Keratinocyte (primary cell): ENCODE measurements around the gene CCDC85C. TPM values are rescaled to one million over a fixed set of nuclear protein-coding genes. Genes with fewer than 3 reads are reported as not detected.
A peak's percentile ranks its signal among the peaks of the same experiment; 100 is the strongest.

Source experiments
- DNase-seq: peaks from one replicate; pipeline ENCODE4 v3.0.0-alpha.2; 2011; ENCODE audit warnings: low read depth, missing footprints, low spot score
- FAIRE-seq: peaks from 2 replicates; lab custom pipeline; 2011; peaks lifted over from hg19 to GRCh38; lab: Jason Lieb, UNC
- H2AFZ ChIP-seq: 2 replicates; pipeline ENCODE4 v1.6.0; 2012; ENCODE audit warnings: low read length, control low read depth, inconsistent platforms; ENCODE audit not compliant: control insufficient read depth
- H3K27ac ChIP-seq: 2 replicates; pipeline ENCODE4 v1.5.1; 2011; ENCODE audit warnings: low read length; ENCODE audit not compliant: control insufficient read depth, insufficient read depth
- H3K27me3 ChIP-seq: 3 replicates; pipeline ENCODE4 v1.6.0; 2011; ENCODE audit warnings: low read length; ENCODE audit not compliant: control insufficient read depth, insufficient read depth; ENCODE audit errors: extremely low read depth
- H3K36me3 ChIP-seq, 2 experiments: 2 replicates in 1 of 2; 3 replicates in 1 of 2; pipeline ENCODE4 v1.5.1; 2011; ENCODE audit warnings: low read length in 2 of 2, mild to moderate bottlenecking in 1 of 2; ENCODE audit not compliant: control insufficient read depth in 2 of 2, insufficient read depth in 2 of 2; ENCODE audit errors: extremely low read depth in 1 of 2
- H3K4me1 ChIP-seq: 3 replicates; pipeline ENCODE4 v1.5.1; 2011; ENCODE audit warnings: low read length; ENCODE audit not compliant: control insufficient read depth, insufficient read depth; ENCODE audit errors: extremely low read depth
- H3K4me2 ChIP-seq: 3 replicates; pipeline ENCODE4 v1.6.0; 2011; ENCODE audit warnings: low read depth, low read length; ENCODE audit not compliant: control insufficient read depth, insufficient read depth; ENCODE audit errors: extremely low read depth
- H3K4me3 ChIP-seq, 3 experiments: fragments of 200-600 bp in 1 of 3; sonication (generic) in 1 of 3; 2 replicates in 2 of 3; 3 replicates in 1 of 3; pipeline ENCODE4 v1.5.1; 2011 to 2016; ENCODE audit warnings: low read length in 3 of 3, mild to moderate bottlenecking in 3 of 3, control low read depth in 2 of 3, inconsistent platforms in 1 of 3, low read depth in 1 of 3, mixed read lengths in 1 of 3, mixed run types in 1 of 3, moderate library complexity in 1 of 3; ENCODE audit not compliant: control insufficient read depth in 2 of 3, insufficient read depth in 2 of 3; ENCODE audit errors: extremely low read depth in 1 of 3
- H3K79me2 ChIP-seq: 2 replicates; pipeline ENCODE4 v1.6.0; 2012; ENCODE audit warnings: low read length; ENCODE audit not compliant: control insufficient read depth, insufficient read depth
- H3K9ac ChIP-seq: 3 replicates; pipeline ENCODE4 v1.6.0; 2011; ENCODE audit warnings: low read length; ENCODE audit not compliant: control insufficient read depth, insufficient read depth; ENCODE audit errors: extremely low read depth
- H3K9me1 ChIP-seq: 3 replicates; pipeline ENCODE4 v1.6.0; 2011; ENCODE audit warnings: low read length; ENCODE audit not compliant: control insufficient read depth, insufficient read depth; ENCODE audit errors: extremely low read depth
- H3K9me3 ChIP-seq: 2 replicates; pipeline ENCODE4 v1.5.1; 2012; ENCODE audit warnings: low read depth, low read length; ENCODE audit not compliant: control insufficient read depth
- H4K20me1 ChIP-seq: 3 replicates; pipeline ENCODE4 v1.6.0; 2011; ENCODE audit warnings: low read length; ENCODE audit not compliant: control insufficient read depth, insufficient read depth; ENCODE audit errors: extremely low read depth
- EZH2 ChIP-seq: IDR thresholded peaks from one replicate; pipeline ENCODE4 v1.6.1; 2012; ENCODE audit warnings: inconsistent platforms, mild to moderate bottlenecking, low read length, moderate library complexity
- dilution Hi-C: fragments of 300-500 bp; cut with MboI; formaldehyde crosslinking; loops from one replicate; pipeline ENCODE4 v1.7.0; 2020; ENCODE audit warnings: low sequenced_read_pairs; ENCODE audit not compliant: extremely low pct_ligation_motif_present
- polyA plus RNA-seq, 5 experiments: library from polyadenylated mRNA; depleted of rRNA in 3 of 5; stranded (reverse) in 3 of 5; stranded (forward) in 1 of 5; unstranded in 1 of 5; fragments of >200 nt; gene quantifications; 1 replicate in 1 of 5; 2 replicates in 3 of 5; 3 replicates in 1 of 5; pipeline versions ENCODE4 v1.2.1 to v1.2.3, GENCODE V29; 2011 to 2012; ENCODE audit warnings: missing spikeins in 2 of 5, low read depth in 1 of 5, low replicate concordance in 1 of 5
- TF ChIP-seq, protein P1 (sequence below), 3 experiments: IDR thresholded peaks in 1 of 3; conservative IDR thresholded peaks in 1 of 3; optimal IDR thresholded peaks in 1 of 3; 2 replicates in 2 of 3; 3 replicates in 1 of 3; pipeline versions ENCODE3 to v1.5.1; 2011; ENCODE audit warnings: low read length in 3 of 3, mild to moderate bottlenecking in 3 of 3, moderate library complexity in 2 of 3, control low read depth in 1 of 3, inconsistent platforms in 1 of 3; ENCODE audit not compliant: insufficient read depth in 2 of 3; ENCODE audit errors: extremely low read depth in 1 of 3

CCDC85C gene
- polyA plus RNA-seq, 1 donor (not counting 4 experiments of a cell fraction or from before 2014, with no cell fraction given), result 13.2 TPM

DNA sequence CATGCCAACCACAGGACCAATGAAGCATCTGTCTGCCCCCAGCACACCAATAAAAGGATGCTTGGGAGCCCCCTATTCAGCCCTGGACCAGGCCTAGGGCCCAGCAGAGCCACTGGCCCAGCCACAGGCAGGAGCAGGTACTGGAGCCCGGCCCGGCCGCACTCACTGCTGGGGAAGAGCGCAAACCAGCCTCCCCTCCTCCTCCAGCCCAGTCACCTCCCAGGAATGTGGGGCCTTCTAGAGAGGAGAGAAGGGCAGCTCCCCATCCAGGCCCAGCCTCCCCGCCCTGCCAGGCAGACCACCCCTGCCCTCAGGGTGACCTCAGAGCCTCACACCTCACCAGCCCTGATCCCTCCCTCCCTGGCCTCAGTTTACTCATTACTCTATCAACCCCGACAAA is 66.6 kb downstream of the CCDC85C start:
- H3K9ac ChIP-seq, result peak overlapping the region; percentile 6
- H3K9me3 ChIP-seq, result no peaks in the 10 kb centered on the region
- peaks cover 8% of the 10 kb centered on the region for H3K9me1 ChIP-seq
- H3K27me3 ChIP-seq, result no peaks in the 10 kb centered on the region
- H3K36me3 ChIP-seq, result peaks cover 0 to 9% of the 10 kb centered on the region in 2 experiments
- H4K20me1 ChIP-seq, result peaks cover 15% of the 10 kb centered on the region
- TF ChIP-seq, protein P1, sequence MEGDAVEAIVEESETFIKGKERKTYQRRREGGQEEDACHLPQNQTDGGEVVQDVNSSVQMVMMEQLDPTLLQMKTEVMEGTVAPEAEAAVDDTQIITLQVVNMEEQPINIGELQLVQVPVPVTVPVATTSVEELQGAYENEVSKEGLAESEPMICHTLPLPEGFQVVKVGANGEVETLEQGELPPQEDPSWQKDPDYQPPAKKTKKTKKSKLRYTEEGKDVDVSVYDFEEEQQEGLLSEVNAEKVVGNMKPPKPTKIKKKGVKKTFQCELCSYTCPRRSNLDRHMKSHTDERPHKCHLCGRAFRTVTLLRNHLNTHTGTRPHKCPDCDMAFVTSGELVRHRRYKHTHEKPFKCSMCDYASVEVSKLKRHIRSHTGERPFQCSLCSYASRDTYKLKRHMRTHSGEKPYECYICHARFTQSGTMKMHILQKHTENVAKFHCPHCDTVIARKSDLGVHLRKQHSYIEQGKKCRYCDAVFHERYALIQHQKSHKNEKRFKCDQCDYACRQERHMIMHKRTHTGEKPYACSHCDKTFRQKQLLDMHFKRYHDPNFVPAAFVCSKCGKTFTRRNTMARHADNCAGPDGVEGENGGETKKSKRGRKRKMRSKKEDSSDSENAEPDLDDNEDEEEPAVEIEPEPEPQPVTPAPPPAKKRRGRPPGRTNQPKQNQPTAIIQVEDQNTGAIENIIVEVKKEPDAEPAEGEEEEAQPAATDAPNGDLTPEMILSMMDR (optimal IDR thresholded peaks at IDR 0.05 in 1 of 3, IDR thresholded peaks at IDR 0.05 in 1 of 3, conservative IDR thresholded peaks at IDR 0.05 in 1 of 3; ENCODE audit: extremely low read depth in 1 of 3, insufficient read depth in 2 of 3, low read length in 3 of 3), result no peak
- TF ChIP-seq EZH2, result no peak
- peak overlapping the region; percentile 58 for H3K4me2 ChIP-seq
- dilution Hi-C loops, result no loop called here
- FAIRE-seq (peak; percentile 41), DNase-seq (no peak)
- no peak overlapping the region for H3K4me3 ChIP-seq
- peaks cover 23% of the 10 kb centered on the region for H3K4me1 ChIP-seq
- H3K79me2 ChIP-seq, result peaks cover 70% of the 10 kb centered on the region
- no peak overlapping the region for H3K27ac ChIP-seq
- H2AFZ ChIP-seq, result no peak overlapping the region

GRCh38 chr14:99535908-99536778 is 67.9 kb downstream of the CCDC85C start:
- dilution Hi-C loops, result no loop called here
- H3K9ac ChIP-seq, result no peak overlapping the region
- no peak overlapping the region for H3K27ac ChIP-seq
- no peak for DNase-seq
- H3K4me3 ChIP-seq, result no peak overlapping the region
- H2AFZ ChIP-seq, result no peak overlapping the region
- H3K27me3 ChIP-seq, result no peaks in the 10 kb centered on the region
- peaks cover 12% of the 10 kb centered on the region for H4K20me1 ChIP-seq
- H3K4me1 ChIP-seq, result peaks cover 14% of the 10 kb centered on the region
- H3K36me3 ChIP-seq, result peaks cover 0 to 9% of the 10 kb centered on the region in 2 experiments
- no peak for FAIRE-seq
- H3K9me3 ChIP-seq, result no peaks in the 10 kb centered on the region
- H3K4me2 ChIP-seq, result no peak overlapping the region
- TF ChIP-seq EZH2, result no peak
- TF ChIP-seq, protein P1 (optimal IDR thresholded peaks at IDR 0.05 in 1 of 3, IDR thresholded peaks at IDR 0.05 in 1 of 3, conservative IDR thresholded peaks at IDR 0.05 in 1 of 3; ENCODE audit: extremely low read depth in 1 of 3, insufficient read depth in 2 of 3, low read length in 3 of 3), result no peak
- peaks cover 65% of the 10 kb centered on the region for H3K79me2 ChIP-seq
- peaks cover 8% of the 10 kb centered on the region for H3K9me1 ChIP-seq
